ENCODE results near the gene COQ8A.

The COQ8A gene

GRCh38 chr1:226984521-226985238 is 44.6 kb downstream of the COQ8A start:
- Histone ChIP-seq H2AFZ (ENCODE audit: low read length) (no peak overlapping the region), H3K36me3 (ENCODE audit: insufficient read depth, low read length) (peaks cover 52% of the 10 kb centered on the region; the same call in 1 of the 2 replicates), H3K4me3 (ENCODE audit: low read length, poor library complexity, severe bottlenecking) (no peak overlapping the region), H3K4me2 (ENCODE audit: low read depth, low read length, poor library complexity, severe bottlenecking) (no peak overlapping the region), H4K20me1 (ENCODE audit: insufficient read depth, low read length, poor library complexity, severe bottlenecking) (no peaks in the 10 kb centered on the region), H3K79me2 (ENCODE audit: insufficient read depth, low read length) (no peaks in the 10 kb centered on the region), H3K27me3 (ENCODE audit: insufficient read depth, low read length, poor library complexity, severe bottlenecking) (no peaks in the 10 kb centered on the region), H3K9me3 (ENCODE audit: insufficient read depth, low read depth, low read length) (no peaks in the 10 kb centered on the region), H3K9ac (ENCODE audit: low read depth, low read length, poor library complexity, severe bottlenecking) (no peak overlapping the region), H3K4me1 (ENCODE audit: insufficient read depth, low read length, poor library complexity, severe bottlenecking) (no peaks in the 10 kb centered on the region), H3K9me2 (replicated peaks; ENCODE audit: low read depth, low read length) (no peaks in the 10 kb centered on the region), H3F3A (ENCODE audit: low read depth) (no peaks in the 10 kb centered on the region)
- no peak for TF ChIP-seq EZH2phosphoT487 (IDR thresholded peaks at IDR 0.05; ENCODE audit: borderline replicate concordance)
- TF ChIP-seq, protein P1, sequence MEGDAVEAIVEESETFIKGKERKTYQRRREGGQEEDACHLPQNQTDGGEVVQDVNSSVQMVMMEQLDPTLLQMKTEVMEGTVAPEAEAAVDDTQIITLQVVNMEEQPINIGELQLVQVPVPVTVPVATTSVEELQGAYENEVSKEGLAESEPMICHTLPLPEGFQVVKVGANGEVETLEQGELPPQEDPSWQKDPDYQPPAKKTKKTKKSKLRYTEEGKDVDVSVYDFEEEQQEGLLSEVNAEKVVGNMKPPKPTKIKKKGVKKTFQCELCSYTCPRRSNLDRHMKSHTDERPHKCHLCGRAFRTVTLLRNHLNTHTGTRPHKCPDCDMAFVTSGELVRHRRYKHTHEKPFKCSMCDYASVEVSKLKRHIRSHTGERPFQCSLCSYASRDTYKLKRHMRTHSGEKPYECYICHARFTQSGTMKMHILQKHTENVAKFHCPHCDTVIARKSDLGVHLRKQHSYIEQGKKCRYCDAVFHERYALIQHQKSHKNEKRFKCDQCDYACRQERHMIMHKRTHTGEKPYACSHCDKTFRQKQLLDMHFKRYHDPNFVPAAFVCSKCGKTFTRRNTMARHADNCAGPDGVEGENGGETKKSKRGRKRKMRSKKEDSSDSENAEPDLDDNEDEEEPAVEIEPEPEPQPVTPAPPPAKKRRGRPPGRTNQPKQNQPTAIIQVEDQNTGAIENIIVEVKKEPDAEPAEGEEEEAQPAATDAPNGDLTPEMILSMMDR (conservative IDR thresholded peaks at IDR 0.05; ENCODE audit: low read length), result no peak

DNA sequence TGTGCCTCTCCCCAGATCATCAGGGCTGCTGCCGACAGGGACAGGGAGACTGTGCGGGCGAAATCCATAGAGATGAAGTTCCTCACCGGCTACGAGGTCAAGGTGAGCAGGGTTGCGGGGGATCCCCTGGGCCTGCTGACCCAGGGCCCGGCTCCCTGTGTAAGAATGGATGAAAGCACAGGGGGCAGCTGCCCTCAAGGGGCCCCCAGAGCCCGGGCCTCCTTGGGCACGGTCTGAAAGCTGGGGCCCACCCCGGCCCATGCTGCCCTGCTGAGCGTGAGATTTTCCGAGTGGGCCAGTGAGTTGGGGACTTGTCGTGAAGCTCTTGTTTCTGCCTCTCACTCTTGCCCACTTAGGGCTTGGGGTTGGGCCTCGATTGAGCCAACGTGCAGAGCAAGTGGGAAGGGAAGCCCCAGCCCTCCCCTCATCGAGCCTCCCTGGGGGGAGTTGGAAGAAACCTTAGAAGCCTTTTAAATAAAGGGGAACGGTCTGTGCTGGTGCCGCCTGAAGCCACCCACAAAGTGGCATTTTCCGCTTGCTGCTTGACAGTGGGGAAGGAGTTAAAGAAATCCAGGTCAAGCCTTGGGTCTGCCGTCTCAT is 45.2 kb downstream of the COQ8A start:
- Histone ChIP-seq H2AFZ (ENCODE audit: low read length) (no peak overlapping the region), H3F3A (ENCODE audit: low read depth) (no peaks in the 10 kb centered on the region), H4K20me1 (ENCODE audit: insufficient read depth, low read length, poor library complexity, severe bottlenecking) (no peaks in the 10 kb centered on the region), H3K9me2 (replicated peaks; ENCODE audit: low read depth, low read length) (no peaks in the 10 kb centered on the region), H3K9me3 (ENCODE audit: insufficient read depth, low read depth, low read length) (no peaks in the 10 kb centered on the region), H3K27me3 (ENCODE audit: insufficient read depth, low read length, poor library complexity, severe bottlenecking) (no peaks in the 10 kb centered on the region), H3K36me3 (ENCODE audit: insufficient read depth, low read length) (peaks cover 52% of the 10 kb centered on the region; the same call in 1 of the 2 replicates), H3K4me2 (ENCODE audit: low read depth, low read length, poor library complexity, severe bottlenecking) (no peak overlapping the region), H3K4me1 (ENCODE audit: insufficient read depth, low read length, poor library complexity, severe bottlenecking) (no peaks in the 10 kb centered on the region), H3K9ac (ENCODE audit: low read depth, low read length, poor library complexity, severe bottlenecking) (no peak overlapping the region), H3K4me3 (ENCODE audit: low read length, poor library complexity, severe bottlenecking) (no peak overlapping the region), H3K79me2 (ENCODE audit: insufficient read depth, low read length) (no peaks in the 10 kb centered on the region)
- no peak for TF ChIP-seq EZH2phosphoT487 (IDR thresholded peaks at IDR 0.05; ENCODE audit: borderline replicate concordance)
- TF ChIP-seq, protein P1 (conservative IDR thresholded peaks at IDR 0.05; ENCODE audit: low read length), result no peak

DNA sequence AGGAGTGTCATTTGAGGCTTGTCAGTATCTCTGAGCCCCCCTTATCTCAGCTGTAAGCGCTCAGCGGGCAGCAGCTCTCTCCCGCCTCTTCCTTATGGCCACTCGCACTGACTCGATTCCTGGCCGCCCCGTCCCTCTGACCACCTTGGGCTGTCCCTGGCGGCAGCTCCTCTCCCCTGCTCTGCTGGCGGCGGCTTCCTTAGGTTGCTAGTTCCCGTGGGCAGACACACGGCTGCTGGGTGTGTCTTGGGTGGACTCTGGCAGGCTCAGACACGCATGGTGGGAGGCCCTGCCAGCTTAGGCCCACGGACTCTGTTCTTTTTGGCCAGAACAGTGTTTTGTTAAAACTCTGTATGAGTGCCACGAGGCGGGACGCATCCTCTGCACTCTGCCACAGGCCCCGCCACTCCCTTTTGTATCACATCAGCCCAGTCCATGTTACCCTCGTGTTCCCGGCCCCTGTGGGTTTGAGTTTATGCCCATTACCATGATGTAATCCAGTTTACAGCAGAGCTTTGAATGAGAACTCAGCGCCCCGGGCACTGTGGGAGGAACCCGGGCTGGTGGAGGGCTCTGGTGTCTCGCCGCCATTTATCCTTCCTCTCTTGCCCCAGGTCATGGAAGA is 45.9 kb downstream of the COQ8A start:
- H3K36me3 ChIP-seq (ENCODE audit: insufficient read depth, low read length), result peaks cover 51% of the 10 kb centered on the region; the same call in 1 of the 2 replicates
- no peaks in the 10 kb centered on the region for H3F3A ChIP-seq (ENCODE audit: low read depth)
- H3K4me2 ChIP-seq (ENCODE audit: low read depth, low read length, poor library complexity, severe bottlenecking), result no peak overlapping the region
- no peaks in the 10 kb centered on the region for H3K4me1 ChIP-seq (ENCODE audit: insufficient read depth, low read length, poor library complexity, severe bottlenecking)
- H3K9me2 ChIP-seq (replicated peaks; ENCODE audit: low read depth, low read length), result no peaks in the 10 kb centered on the region
- no peaks in the 10 kb centered on the region for H3K27me3 ChIP-seq (ENCODE audit: insufficient read depth, low read length, poor library complexity, severe bottlenecking)
- no peak for TF ChIP-seq EZH2phosphoT487 (IDR thresholded peaks at IDR 0.05; ENCODE audit: borderline replicate concordance)
- TF ChIP-seq, protein P1 (conservative IDR thresholded peaks at IDR 0.05; ENCODE audit: low read length), result no peak
- no peaks in the 10 kb centered on the region for H3K79me2 ChIP-seq (ENCODE audit: insufficient read depth, low read length)
- H2AFZ ChIP-seq (ENCODE audit: low read length), result no peak overlapping the region
- no peak overlapping the region for H3K9ac ChIP-seq (ENCODE audit: low read depth, low read length, poor library complexity, severe bottlenecking)
- H4K20me1 ChIP-seq (ENCODE audit: insufficient read depth, low read length, poor library complexity, severe bottlenecking), result no peaks in the 10 kb centered on the region
- H3K9me3 ChIP-seq (ENCODE audit: insufficient read depth, low read depth, low read length), result no peaks in the 10 kb centered on the region
- H3K4me3 ChIP-seq (ENCODE audit: low read length, poor library complexity, severe bottlenecking), result no peak overlapping the region
